ENCODE measurements around the gene NPR2.
A peak's percentile ranks its signal among the peaks of the same experiment; 100 is the strongest.

NPR2 gene

DNA sequence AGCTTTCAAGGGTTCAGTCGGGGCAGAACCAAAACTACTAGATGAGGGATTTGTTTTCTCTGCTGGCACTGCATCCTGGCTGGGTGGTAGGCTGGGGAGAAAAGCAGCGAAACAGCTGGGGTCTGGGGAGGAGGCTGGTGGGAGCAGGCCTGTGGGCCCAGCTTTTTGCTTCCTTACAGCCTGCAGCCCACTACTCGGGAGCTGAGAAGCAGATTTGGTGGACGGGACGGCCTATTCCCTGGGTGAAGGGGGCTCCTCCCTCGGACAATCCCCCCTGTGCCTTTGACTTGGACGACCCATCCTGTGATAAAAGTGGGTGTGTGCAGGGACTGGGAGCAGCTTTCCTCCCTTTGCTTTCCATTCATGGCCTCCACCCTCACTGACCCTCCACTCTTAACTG, 9.1 kb downstream of the NPR2 start:
- DNase-seq (ENCODE audit: low read depth) = no peak

DNA sequence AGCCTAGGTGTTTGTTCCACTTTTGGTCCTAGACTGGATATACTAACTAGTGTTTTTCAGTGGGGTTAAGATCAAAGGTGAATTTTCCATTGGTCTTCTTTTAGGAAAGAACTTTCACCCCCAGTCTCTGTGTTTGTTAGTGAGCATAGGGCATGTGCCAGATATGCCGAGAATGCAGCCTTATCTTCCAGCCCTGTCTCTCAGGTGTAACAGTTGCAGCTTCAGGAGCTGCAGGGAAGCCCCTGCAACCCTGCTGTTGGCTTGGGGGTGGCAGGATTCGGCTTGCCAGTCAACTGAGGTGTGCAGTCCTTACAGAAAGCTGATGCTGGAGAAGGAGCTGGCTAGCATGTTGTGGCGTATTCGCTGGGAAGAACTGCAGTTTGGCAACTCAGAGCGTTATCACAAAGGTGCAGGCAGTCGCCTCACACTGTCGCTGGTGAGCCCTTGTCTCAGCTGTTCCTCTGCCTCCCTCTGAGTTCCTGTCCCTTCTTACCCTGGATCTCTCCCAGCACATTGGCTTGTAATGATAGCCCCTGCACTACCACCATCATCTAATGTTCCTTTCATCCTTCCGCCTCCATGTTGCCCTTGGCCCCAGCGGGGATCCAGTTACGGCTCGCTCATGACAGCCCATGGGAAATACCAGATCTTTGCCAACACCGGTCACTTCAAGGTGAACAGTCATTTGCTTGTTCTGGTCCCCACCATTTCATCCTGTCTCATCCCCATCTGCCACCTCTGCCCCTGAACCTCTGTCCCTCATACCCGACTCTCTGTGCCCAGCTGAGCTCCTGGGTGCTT, 10.1 kb downstream of the NPR2 start:
- DNase-seq (ENCODE audit: low read depth) = no peak

DNA sequence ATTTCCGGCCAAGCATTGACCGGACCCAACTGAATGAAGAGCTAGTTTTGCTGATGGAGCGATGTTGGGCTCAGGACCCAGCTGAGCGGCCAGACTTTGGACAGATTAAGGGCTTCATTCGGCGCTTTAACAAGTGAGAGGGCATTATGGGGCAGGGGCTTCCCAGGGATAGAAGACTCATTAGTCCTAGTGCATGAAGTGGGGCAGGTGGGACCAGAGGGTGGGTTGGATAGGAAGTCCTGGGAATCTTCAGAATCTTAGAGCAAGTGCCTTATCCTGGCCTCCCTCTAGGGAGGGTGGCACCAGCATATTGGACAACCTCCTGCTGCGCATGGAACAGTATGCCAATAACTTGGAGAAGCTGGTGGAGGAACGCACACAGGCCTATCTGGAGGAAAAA, 14.7 kb downstream of the NPR2 start:
- DNase-seq (ENCODE audit: low read depth) = no peak

DNA sequence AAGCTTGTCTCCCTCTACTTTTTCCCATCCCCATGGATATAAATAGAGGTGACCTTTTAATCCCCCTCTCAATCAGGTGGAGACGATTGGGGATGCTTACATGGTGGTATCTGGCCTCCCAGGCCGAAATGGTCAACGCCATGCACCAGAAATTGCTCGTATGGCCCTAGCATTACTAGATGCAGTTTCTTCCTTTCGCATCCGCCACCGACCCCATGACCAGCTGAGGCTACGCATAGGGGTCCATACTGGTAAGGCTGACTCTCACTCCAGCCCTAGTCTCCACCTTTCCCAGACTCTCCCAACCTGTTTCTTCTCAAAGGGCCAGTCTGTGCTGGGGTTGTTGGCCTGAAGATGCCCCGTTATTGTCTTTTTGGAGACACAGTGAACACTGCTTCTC, 17.0 kb downstream of the NPR2 start:
- no peak for DNase-seq (ENCODE audit: low read depth)

DNA sequence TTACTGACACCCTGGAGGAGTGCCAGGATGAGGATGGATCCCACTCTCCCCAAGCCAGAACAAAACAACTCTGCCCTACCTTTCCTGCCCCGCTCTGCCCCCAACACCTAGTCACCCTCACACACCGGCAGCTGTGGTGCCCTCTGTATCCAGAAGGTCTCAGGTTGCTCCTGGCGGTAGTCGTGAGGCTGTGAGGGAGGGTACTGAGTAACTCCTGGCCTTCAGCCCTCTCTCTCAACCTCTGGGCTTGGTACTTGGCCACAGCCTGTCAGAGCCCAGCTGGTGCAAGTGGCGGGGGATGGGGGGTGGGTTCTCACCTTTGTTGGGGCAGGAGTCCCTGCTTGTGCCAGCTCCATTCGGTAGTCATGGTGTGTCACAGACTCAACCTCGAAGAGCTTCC, 18.7 kb downstream of the NPR2 start:
- DNase-seq (ENCODE audit: low read depth) = no peak

DNA sequence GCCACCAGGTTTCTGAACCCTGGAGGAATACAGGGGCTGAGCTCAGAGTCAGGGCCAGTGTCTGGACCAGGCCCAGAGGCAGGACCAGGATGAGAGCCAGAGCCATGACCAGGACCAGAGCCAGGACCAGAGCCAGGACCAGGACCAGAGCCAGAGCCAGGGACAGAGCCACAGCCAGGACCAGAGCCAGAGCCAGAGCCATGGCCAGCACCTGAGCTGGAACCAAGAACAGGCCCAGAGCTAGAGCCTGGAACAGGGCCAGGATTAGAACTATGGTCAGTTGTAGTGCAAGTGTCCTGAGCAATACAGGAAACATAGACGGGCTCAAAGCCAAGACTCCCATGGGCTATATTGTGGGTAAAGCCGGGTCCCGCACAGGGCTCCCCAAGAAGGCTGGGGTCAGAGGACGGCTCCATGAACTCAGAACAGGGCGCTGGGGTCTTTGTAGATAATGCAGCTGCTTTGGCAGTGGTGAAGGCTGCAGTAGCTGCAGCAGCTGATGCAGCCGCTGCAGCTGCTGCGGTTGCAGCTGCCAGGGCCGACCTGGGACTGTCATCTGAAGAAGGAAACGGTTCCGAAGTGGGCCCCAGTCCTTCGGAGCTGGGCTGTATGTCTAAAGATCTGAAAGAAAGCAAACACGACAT, 20.1 kb downstream of the NPR2 start:
- DNase-seq (ENCODE audit: low read depth) = no peak

DNA sequence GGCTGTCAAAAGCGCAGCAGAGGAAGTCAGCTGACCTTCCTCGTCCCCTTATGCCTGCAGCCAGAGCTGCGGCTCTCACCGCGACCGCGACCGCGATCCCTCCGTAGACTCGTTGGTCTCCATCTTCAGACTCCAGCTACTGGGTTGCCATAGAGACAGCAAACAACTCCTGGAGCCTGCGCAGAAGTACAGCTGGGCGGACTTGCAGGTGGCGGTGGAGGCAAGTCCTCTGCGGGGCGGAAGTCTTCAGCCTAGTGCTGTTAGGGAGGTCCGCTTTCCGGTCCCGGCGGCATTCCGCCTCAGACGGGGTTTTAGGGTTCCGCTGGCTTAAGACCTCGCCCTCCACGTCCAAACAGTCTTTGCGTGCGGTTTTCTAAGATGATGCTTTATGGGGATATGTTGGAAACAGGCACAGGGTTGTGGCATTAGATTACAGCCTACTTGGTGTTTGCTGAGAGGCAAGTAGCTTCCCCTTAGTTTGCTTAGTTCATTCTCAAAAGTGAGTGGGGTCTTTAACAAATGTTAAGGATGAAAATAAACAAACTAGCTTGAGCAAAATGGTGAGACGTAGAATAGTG, 20.7 kb downstream of the NPR2 start, which contains the start of gene SPAG8:
Gene SPAG8, minus strand, starts transcription at position 238 of the 578 bp plus-strand sequence. Its CDS starts 115 bp downstream, at position 123.
- DNase-seq (ENCODE audit: low read depth) = peak; percentile 92

DNA sequence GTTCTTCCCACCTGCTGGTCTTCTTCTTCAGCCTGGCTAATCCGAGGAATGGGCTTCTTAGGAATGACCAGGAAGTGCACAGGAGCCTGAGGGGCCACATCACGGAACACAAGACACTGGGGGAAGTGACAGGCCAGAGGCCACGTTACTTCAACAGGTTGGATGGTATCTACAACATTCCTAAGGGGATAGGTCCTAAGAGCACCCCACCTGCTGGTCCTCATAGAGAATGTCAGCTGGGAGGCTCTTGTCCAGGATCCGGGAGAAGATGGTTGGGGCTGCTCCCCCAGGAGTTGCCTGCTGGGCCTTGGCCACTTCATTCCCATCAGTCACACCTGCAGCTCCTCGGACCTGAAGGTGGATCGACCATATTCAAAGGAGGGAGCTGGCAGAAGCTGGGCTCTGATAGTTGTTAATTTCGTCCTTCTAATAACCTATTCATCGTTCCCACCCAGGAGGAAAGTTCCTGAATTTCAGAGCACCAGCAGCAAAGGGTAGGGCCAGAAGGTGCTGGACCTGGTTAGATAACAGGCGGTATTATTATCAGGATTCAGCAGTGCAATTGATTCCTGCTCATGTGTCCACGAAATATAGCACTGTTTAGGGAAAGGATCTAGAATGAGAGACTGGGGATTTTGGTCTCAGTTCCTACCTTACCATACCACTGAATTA, 22.2 kb downstream of the NPR2 start:
- no peak for DNase-seq (ENCODE audit: low read depth)

DNA sequence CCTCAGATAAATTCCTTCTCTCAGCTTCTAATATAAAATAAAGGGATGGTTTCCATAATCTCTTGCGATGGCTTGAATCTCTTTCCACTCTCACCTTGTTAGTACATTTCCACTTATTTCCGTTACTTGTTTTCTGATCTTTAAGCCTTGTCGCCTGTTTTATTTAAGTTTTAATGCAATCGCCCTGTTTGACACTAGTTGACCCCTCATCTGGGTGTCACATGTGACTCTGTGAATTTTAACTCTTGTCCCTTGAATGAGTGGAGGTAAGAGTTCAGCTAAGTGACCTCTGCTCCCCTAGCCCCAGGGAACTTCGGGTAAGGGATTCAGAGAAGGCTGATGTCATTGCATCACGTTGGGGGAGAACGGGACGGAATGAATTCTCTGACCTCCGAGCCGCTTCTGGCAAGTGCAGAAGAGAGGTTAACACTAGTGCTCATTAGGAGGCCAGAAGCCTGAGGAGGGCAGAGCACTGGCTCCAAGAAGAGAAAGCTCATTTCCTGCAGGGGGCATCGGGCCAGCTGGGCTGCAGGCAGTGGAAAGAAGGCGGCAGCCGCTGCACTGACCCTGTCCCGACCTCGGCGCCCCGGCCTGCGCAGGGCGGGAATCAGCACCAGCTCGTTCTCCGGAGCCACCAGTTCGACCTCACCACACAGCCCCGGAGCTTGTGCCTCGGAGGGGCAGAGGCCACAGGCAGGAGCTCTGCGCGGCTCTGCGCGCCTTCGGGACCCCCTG, 22.9 kb downstream of the NPR2 start:
- DNase-seq (ENCODE audit: low read depth) = no peak

DNA sequence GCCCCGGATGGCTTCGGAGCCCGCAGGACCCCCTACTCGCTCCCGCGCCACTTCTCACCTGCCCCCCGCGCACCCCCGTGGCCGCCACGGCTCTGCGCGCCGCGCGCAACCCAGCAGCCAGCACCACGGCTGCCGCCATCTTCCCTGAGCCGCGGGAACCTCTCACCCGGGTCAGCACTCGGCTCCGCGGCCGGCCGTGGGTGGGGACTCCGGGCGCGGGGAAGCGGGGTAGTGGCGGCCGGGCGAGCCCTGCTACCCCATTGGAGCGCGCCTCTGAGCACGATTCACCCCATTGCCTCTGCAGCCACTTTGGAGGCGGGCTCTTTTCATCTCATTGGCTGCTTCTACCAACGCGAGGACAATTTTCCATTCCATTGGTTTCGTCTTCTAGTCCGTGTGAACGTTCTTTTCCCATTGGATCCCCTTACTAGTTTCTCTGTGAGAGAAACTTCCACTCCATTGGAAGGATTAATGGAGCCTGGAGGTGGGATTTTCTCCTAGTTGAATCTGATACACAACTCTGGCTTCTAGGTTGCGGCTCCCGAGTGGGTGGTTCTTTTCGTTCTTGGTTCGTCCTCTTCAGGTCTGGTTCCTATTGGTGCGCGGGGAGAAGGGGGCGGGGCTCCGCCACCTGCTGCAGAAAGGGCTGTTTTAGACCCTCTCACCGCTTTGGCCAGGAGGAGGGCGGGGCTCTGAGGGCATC, 23.6 kb downstream of the NPR2 start, which contains the start of gene HINT2:
Gene HINT2, minus strand, starts transcription at position 202 of the 703 bp plus-strand sequence. Its CDS starts 63 bp downstream, at position 139.
- DNase-seq (ENCODE audit: low read depth) = peak; percentile 96

DNA sequence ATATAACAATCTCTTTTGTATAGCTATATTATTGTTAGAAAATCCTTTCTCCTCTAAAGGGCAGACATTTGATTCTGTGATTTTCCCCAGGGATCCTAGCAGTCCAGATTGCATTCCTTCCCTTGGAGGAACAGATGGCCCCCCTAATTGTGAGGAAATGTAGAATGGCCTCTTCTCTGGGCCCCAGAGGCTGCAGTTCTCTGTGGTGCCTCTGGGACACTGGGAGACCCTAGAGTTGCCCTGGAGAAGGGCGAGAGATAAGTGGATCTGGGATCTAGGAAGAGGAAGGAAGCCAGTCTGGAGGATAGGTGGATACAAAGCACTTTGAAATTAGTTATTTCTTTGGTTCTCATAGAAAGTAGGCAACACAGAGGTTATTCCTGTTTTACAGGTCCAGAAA, 25.3 kb downstream of the NPR2 start:
- DNase-seq (ENCODE audit: low read depth) = no peak

DNA sequence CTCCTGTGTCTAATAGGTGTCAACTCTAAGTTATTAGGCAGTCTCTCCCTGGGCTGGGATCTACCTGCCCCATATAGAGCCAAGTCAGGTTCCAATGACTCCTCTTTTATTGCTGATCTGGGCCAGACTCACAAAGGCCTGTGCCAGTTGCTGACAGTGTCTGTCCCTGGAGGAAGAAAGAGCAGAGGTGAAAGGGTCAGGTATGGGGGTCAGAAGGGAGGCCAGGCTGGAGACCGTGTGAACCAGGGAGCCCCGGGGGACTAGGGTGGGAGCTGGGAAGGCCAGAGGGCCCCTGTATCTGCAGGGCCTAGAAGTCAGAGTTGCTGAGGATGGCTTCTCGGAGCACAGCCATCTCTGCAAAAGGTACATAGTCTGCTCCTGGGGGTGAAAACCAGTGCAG, 26.9 kb downstream of the NPR2 start:
- no peak for DNase-seq (ENCODE audit: low read depth)

DNA sequence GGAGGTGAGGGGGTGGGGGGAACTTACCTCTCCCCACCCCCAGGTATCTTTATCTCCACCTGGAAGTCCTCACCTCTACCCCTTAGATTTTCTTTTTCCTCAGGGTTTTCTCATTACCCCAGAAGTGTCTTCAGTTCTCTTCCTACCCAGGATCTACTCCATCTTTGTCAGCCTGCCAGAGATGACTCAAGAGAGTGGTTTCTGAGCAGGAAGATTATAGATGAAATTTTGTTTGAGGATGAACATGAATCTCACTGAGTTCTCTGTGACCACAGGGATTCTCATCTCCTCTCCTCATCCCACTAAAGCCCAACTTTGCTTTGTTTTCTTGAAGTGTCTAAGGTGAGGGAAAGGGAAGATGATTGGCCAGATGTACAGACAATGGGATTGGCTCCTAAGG, 28.7 kb downstream of the NPR2 start:
- peak; percentile 43 for DNase-seq (ENCODE audit: low read depth)

DNA sequence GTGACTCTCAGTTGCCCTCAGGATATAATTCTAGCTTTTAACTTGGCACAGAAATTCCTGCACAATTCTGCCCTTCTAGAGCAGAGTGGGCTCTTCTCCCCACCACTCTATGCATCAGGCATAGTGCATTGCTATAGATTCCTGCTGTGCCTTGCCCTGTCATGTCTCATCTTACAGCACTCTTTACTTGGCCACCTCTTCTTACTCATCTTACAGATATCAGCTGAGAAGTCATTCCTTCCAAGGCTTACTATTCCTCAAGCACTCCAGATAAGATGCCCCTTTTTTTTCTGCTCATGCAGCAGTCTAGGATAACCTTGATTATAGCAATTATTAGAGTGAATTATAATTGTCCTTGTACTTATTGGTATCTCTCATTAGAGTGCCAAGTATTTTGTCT, 31.5 kb downstream of the NPR2 start:
- DNase-seq (ENCODE audit: low read depth) = no peak

DNA sequence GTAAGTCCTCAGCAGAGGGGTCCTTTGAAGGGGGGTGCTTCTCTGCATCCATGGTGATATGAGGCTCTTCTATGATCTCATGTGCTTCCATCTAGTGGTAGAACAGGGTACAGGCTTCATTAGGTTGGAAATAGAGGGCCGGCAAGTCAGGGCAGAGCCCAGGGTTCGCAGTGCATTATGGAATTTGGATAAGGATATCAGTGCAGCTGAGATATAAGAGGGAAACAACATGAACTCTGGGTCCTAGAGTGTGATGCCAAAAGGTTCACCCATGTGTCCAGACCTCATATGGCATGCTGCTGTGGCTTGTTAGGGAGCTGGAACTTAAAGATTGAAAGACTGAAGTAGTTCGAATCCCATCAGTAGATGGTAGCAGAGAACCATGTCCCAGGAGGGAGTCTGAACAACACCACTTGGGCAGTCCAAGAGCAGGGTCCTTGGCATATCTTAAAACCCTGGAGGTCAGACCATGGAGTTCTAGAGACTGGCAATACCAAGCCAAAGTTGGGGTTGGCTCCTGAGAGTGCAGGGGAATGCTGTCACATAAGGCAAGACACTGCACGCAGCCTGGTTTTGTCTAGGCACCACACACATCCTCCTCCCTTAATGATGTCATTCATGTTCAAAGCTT, 34.8 kb downstream of the NPR2 start:
- DNase-seq (ENCODE audit: low read depth) = no peak

DNA sequence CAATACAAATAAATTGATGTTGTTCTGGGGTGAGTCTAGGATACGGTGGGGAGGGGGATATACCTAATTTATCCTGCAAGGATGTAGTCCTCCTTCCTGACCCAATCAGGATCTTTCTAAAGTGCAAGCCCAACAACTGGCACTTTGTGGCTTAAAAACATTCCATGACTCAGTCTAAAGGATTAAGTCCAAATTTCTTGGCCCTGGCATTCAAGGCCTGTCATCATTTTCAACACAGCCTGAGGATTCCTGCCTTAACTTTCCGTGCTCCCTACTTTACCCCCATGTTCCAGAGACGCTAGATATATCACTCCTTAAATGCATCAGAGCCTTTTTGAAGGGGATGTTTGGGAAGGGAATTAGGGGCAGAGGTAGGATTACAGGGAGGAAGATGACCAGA, 36.1 kb downstream of the NPR2 start:
- no peak for DNase-seq (ENCODE audit: low read depth)

DNA sequence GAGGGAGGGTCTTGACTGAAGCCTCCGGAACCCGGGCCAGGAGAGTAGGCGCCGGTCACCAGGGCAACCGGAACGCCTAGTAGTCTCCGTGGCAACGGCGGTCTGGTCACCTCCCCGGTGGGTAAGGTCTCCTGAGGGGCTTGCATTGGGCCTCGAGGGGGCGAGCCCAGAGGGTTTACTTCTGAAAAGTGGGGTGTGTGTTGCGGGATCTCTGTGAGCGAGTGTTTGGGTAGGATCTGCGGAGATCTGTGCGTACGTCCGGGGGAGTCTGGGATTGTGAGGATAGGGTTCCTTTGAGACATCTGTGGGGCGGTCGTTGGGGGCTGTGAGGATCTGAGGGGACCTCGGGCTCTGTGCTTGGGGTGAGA, 37.3 kb downstream of the NPR2 start, which contains the start of gene FAM221B:
Gene FAM221B, minus strand, starts transcription at position 17 of the 368 bp plus-strand sequence. CDS start 2,571 bp downstream, outside the sequence.
- no peak for DNase-seq (ENCODE audit: low read depth)

DNA sequence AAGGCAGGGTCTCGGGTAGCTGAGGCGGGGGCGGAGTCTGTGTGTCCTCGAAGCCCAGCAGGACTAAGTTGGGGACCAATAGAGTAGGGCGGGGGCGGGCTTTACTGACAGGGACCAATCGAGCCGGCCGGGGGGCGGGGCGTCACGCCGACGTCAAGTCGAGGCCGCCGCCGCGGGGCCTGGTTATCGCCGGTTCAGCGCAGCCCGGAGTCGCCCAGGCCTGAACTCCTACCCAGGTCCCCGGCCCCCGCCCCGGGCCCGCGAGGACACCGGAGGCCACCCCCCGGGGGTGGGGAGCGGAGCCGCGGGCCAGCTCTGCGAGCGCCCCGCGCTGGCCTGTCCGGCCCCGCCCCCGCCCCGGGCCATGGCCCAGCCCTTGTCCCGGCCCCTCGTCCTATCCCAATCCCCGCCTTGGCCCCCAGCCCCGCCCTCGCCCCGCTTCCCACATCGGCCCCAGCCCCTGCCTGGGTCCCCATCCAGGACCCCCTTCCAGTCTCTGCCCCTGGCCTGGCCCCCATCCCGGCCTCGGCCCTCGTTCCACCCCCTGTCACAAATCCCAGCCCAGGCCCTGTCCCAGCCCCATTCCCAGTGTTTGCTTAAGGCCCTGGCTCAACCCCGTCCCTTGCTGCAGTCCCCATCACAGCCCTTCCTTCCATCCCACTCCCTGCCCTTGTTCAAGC, 37.8 kb downstream of the NPR2 start, which contains the start of gene TMEM8B:
Gene TMEM8B, plus strand, starts transcription at position 145 of the 680 bp plus-strand sequence. Its CDS starts 220 bp downstream, at position 365.
- DNase-seq (ENCODE audit: low read depth) = peak; percentile 54

DNA sequence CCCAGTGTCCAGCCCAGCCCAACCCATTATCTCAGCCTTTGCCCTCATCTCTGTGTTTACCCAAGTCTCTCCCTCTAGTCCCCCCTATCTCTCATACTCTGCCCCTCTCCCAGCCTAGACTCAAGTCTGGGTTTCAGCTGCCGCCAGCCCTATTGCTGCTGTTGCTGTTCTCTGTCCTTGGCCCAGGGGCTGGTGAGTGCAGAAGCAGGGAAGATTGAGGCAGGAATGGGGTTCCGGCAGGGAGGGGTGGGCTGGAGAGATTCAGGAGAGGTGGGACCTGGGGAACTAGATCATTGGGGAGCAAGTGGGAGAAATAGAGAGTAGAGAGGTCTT, 38.3 kb downstream of the NPR2 start:
- no peak for DNase-seq (ENCODE audit: low read depth)

DNA sequence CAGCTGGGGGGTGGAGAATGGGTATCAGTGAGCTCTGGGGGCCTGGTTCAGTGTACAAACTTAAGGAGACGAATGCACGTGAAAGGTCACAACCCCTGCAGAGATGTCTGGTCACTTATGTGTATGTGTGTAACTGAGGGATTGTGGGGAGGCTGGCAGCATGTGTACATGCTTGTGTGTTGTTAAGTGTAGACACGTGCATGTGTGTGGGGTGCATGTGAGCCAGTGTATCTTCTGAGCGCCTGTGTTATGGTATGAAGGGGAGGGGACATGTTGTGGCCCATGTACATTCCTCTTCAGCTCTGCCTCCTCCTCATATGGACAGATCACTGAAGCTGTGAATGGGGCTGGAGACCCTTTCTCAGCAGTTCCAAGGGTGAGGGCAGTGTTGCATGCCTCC, 39.6 kb downstream of the NPR2 start:
- no peak for DNase-seq (ENCODE audit: low read depth)

All from non-pigmented ciliary epithelial cell (primary cell).